ENCODE data around the gene ZFP3. TPM values are rescaled to one million over a fixed set of nuclear protein-coding genes. Genes with fewer than 3 reads are reported as not detected.
"Not testable (repeated sequence)": the region's sequence is repeated elsewhere in the genome, so short reads cannot be mapped to it uniquely, and the experiment has no call there.

The ZFP3 gene
- polyA plus RNA-seq, 2 of the 4 experiments (the other 2 are of a cell fraction), result 1.7 to 4.8 TPM

- CTCF ChIA-PET, result interaction anchor here (0.6 kb wide), 1 partner anchor 225 kb away, joined by 3 read pairs; no protein-coding TSS in a partner anchor
- ATAC-seq (no peak), FAIRE-seq (no peak), DNase-seq (ENCODE audit: low read depth in 1 of 2, low spot score in 1 of 2) (no peak)
- Histone ChIP-seq H3K4me3 (no peak overlapping the region), H3K27ac (no peak overlapping the region), H3K4me2 (no peak overlapping the region), H3K9me3 (0 out of 3 replicates have a peak, but pooled peaks cover 12% of the 10 kb centered on the region), H3K4me1 (no peaks in the 10 kb centered on the region)
- POLR2A ChIA-PET, result no interaction called here
- 40% methylated on average over 13 of the region's 14 CpGs for WGBS (ENCODE audit: missing lambda C conversion rate)
- TF ChIP-seq PHF8 (IDR thresholded peaks at IDR 0.05; ENCODE audit: borderline replicate concordance, low read depth), result no peak
- no peak for TF ChIP-seq KDM1A (IDR thresholded peaks at IDR 0.05; ENCODE audit: low read depth)
- TF ChIP-seq RFX5 (IDR thresholded peaks at IDR 0.05), result no peak
- TF ChIP-seq, protein P1, sequence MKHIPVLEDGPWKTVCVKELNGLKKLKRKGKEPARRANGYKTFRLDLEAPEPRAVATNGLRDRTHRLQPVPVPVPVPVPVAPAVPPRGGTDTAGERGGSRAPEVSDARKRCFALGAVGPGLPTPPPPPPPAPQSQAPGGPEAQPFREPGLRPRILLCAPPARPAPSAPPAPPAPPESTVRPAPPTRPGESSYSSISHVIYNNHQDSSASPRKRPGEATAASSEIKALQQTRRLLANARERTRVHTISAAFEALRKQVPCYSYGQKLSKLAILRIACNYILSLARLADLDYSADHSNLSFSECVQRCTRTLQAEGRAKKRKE (CRISPR knock-in tag; IDR thresholded peaks at IDR 0.05; ENCODE audit: low read depth), result no peak
- no peak for TF ChIP-seq CBX8 (IDR thresholded peaks at IDR 0.05)
- TF ChIP-seq NPAS2 (CRISPR knock-in tag; IDR thresholded peaks at IDR 0.05; ENCODE audit: borderline replicate concordance), result no peak
- TF ChIP-seq HMGXB4 (CRISPR knock-in tag; IDR thresholded peaks at IDR 0.05; ENCODE audit: borderline replicate concordance), result no peak
- TF ChIP-seq HDAC2 (IDR thresholded peaks at IDR 0.05), result no peak
- no peak for TF ChIP-seq CHD2 (IDR thresholded peaks at IDR 0.05; ENCODE audit: low read length, partially characterized antibody)
- no peak for TF ChIP-seq EHMT2 (IDR thresholded peaks at IDR 0.05; ENCODE audit: low read depth)
Measured at GRCh38 chr17:5135726-5136579, 57.7 kb downstream of the ZFP3 start.

- H3K4me2 ChIP-seq; CTCF ChIA-PET; H3K27ac ChIP-seq; H3K4me3 ChIP-seq; POLR2A ChIA-PET; H3K4me1 ChIP-seq; ATAC-seq; DNase-seq (ENCODE audit: low read depth in 1 of 2, low spot score in 1 of 2); FAIRE-seq: not testable (repeated sequence)
- 53% methylated on average over 11 of the region's 14 CpGs for WGBS (ENCODE audit: missing lambda C conversion rate)
- 0 out of 3 replicates have a peak, but pooled peaks cover 12% of the 10 kb centered on the region for H3K9me3 ChIP-seq
Measured at GRCh38 chr17:5136580-5137412, 58.5 kb downstream of the ZFP3 start.

- CTCF ChIA-PET; ATAC-seq; FAIRE-seq; H3K4me3 ChIP-seq; H3K4me1 ChIP-seq; DNase-seq (ENCODE audit: low read depth in 1 of 2, low spot score in 1 of 2); H3K27ac ChIP-seq; H3K4me2 ChIP-seq; POLR2A ChIA-PET: not testable (repeated sequence)
- 52% methylated on average over 15 of the region's 15 CpGs for WGBS (ENCODE audit: missing lambda C conversion rate)
- 0 out of 3 replicates have a peak, but pooled peaks cover 12% of the 10 kb centered on the region for H3K9me3 ChIP-seq
Measured at GRCh38 chr17:5137511-5138197, 59.4 kb downstream of the ZFP3 start.

DNA sequence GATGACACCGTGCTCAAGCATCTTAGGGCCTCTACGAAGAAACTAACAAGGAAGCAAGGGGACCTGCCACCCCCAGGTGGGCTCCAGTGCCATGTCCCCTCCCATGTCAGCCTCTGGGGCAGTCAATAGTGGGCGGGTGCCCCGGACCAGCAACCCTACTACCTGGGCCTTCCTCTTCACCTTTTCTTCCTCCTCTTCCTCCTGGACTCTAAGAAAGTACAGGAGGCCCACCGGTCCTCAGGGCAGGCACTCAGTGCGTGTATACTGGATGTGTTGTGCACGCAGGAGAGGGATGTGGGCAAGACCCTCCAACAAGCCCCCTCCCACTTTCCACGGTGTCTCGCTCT lies 59.9 kb downstream of the ZFP3 start:
- POLR2A ChIA-PET; H3K4me1 ChIP-seq; H3K27ac ChIP-seq; FAIRE-seq; DNase-seq (ENCODE audit: low read depth in 1 of 2, low spot score in 1 of 2); ATAC-seq; CTCF ChIA-PET; H3K4me3 ChIP-seq; H3K4me2 ChIP-seq: not testable (repeated sequence)
- 0 out of 3 replicates have a peak, but pooled peaks cover 12% of the 10 kb centered on the region for H3K9me3 ChIP-seq
- WGBS (ENCODE audit: missing lambda C conversion rate), result 73% methylated on average over 9 of the region's 9 CpGs
